Putamen (tissue), 1 donor: ENCODE results near the gene LRP2.
"Not testable (repeated sequence)": the region's sequence is repeated elsewhere in the genome, so short reads cannot be mapped to it uniquely, and the experiment has no call there.

ENCODE experiments used
- DNase-seq: peaks from one replicate; pipeline ENCODE4 v3.0.0-alpha.2; 2016; ENCODE audit warnings: low spot score

Gene LRP2

GRCh38 chr2:169173876-169174275 is 188.5 kb downstream of the LRP2 start:
- DNase-seq, result peak; percentile 10

GRCh38 chr2:169172914-169173313 is 189.4 kb downstream of the LRP2 start:
- DNase-seq, result no peak

DNA sequence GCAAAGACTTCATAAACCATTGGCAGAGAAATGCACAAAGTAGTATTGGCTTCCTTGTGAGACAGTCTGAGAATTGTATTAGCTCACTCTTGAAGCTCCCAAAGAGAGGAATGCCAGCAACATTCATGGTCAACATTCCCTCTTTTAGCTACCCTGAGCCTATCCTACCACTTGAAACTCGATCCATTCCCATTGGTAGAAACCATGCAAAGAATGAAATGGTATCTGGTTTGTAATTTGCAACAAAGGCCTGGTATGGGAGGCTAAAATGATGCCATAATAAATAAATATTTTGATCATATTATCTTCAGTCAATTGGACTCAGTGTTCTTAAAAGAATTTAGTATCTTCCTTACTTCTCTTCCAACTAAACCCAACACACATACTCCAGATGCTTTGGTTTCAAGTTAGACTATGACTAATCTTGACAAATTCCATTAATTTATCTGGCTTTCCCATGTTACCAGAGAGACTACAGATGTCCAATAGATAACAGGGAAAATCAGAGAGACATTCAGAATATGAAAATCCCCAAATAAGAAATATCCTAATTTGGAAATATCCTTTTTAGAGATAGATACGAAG is 190.1 kb downstream of the LRP2 start:
- DNase-seq, result no peak

DNA sequence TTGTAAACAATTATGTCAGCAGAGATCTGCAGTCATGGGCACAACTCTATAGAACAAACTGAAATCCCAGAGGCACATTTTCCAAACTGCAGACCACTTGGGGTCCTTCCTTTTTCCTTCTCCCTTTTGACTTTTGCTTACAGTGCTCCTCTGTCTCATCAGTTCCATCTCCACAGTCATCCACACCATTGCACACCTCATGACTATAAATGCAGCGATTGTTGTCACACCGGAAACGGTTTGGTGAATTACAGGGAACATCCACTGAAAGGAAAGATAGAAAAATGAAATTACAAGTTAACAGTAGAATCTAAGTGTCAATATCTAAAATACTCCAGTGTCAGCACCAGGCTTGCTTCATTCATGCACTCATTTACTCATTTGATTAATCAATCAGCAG is 196.5 kb downstream of the LRP2 start:
- no peak for DNase-seq

DNA sequence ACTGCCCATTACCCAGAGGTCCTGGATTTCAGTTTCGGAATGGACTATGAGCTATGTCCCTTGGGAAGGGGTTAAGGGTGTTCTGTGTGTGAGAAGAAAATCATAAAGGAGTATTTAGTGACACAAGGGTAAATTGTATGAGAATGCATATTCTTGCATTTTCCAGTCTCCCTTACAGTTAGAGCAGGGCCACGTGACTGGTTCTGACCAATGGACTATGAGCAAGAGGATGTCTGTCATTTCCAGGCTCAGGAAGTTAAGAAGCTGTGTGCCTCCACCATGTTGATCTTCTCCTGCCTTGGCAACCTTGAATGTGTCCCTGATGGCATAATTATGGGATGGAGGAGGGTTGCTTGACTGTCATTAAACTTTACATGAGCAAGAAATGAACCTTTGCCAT is 198.0 kb downstream of the LRP2 start:
- DNase-seq, result no peak

DNA sequence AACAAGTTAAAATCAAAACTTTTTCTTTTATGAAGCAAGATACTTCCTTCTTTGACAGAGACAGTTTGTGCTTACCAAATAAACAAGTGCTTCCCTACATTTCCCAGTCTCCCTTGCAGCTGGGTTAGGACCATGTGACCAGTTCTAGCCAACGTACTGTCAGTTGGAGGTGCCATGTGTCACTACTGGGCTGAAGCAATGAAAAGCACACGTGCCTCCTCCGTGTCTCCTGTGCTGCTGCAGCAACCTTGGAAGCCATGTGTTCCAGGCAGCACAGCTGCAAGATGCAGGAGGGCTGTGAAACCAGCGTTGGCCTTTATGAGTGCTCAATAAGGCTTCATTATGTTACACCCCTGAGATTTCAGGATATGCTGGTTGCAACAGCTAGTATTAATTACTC is 199.7 kb downstream of the LRP2 start:
- DNase-seq, result no peak

DNA sequence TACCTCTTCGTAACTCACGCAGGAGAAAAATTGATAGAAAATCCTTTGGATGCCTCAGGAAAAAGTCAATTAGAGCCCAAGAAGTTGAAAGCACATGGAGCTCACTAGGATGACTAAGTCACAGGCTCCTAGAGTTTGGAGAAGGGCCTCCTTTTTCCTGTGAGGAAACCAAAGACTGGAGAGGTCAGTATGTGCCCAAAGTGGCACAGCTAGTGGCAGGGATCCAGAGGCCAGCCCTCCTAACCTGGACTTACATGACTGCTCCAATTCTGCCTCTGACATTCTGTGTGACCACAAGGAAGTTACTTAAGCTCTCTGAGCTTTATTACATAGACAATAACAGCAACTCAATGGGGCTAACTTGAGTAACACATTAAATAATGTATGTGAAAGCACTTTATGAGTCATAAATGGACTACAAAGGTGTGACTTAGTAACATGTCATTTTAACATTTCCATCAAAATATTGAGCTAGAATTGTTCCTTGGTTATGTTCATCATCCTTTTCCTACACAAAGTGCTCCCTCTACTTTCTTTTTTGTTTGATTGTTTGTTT is 201.3 kb downstream of the LRP2 start:
- no peak for DNase-seq

DNA sequence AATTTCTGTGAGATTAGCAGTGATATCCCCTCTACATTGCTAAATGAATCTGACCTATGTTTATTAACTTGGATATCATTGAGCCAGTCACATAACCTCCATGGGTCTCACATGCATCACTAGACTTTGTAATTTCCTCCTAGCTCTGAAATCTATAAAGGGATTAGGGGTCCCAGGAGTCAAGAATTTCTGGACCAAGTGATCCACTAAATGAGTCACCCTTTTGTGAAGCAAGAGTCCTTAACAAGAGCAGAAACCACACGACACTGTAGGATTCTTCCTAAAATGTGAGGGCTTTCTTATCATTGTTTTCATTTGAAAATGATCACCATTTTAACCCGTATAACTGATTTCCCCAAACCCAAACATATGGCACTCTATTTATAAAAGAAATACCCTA is 202.6 kb downstream of the LRP2 start:
- no peak for DNase-seq

GRCh38 chr2:169158874-169159273 is 203.5 kb downstream of the LRP2 start:
- no peak for DNase-seq

DNA sequence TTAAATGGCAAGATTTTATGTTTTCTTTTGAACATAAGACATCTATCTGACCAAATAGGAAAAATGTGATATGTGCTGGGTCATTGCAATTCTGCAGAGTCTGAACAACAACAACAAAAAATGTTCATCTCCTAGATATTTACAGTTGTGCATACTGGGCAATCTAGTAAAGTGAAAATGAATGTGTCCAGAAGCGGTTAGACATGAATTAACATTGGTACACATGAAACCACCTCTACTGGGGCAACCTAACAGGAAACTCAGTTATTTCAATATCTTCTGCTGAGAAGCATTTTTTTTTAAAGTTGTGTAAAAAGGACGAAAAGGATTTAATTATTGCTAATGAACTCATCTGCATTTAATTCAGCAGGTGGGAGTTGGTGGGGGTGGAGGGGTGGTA is 216.1 kb downstream of the LRP2 start:
- DNase-seq, result no peak

DNA sequence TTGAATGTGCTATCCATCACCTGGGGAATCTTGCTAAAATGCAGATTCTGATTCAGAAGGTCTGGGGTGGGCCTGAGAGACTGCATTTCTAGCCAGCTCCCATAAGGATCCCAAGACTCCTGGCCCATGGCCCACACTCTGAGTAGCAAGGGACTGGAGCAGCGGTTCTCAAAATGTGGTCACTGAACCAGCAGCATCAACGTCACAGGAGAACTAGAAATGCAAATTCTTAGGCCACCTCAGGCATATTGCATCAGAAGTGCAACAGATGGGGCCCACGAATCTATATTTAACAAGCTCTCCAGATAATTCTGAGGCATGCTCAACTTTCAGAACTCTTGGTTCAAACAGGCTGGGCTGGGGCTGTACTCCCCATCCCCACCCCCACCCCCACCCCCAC is 218.3 kb downstream of the LRP2 start:
- no peak for DNase-seq

GRCh38 chr2:169141713-169142352 is 220.5 kb downstream of the LRP2 start:
- DNase-seq, result peak; percentile 7

GRCh38 chr2:169139993-169140767 is 222.2 kb downstream of the LRP2 start:
- no peak for DNase-seq

DNA sequence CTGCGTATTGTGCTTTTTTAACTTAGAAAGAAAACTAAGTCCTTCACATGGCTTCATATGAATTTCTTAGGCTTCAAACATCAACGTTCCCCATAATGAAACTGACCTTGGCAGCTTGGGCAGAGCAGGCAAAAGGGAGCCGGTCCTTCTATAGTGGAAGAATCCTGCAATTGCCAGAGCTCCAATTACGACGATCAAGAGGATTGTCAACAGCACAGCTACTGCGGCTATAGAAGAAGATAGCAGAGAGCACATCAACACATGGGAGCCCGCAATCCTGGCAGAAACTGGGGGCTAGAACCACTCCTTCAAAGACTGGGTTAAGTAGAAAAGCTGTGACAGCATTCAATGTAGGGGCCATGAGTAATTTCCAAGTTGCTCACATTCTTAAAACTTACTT is 223.2 kb downstream of the LRP2 start:
- no peak for DNase-seq

- DNase-seq, result no peak
These were observed 224.4 kb downstream of the LRP2 start for GRCh38 chr2:169137924-169138323.

DNA sequence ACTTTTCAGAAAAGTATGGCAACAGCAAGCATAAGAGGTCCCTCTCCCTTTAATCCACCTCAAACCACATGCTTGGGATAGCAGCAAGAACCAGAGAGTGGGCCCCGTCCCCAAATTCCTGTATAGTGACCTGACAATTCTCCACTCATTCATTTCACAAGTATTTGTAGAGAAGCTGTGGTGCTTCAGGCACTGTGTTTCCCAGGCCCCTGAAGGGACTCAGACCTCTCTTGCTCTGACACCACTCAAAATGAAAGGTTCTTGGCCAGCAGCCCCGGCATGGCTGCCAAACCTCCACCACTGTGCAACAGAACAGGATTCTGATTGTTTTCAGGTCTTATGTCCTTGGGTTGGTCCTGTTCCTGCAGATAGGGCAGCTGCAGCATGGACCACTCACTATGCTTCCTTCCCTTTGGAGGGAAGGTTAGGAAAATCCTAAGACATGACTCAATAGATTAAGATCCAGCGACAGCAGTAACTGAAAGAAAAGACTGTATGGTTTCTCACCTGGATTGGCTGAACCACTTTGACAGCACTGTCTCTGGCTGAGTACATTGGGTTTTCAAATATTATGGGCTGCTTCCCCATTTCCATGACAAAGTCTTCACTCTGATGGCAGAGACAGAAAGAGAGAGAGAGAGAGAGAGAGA is 225.3 kb downstream of the LRP2 start:
- DNase-seq, result no peak

DNA sequence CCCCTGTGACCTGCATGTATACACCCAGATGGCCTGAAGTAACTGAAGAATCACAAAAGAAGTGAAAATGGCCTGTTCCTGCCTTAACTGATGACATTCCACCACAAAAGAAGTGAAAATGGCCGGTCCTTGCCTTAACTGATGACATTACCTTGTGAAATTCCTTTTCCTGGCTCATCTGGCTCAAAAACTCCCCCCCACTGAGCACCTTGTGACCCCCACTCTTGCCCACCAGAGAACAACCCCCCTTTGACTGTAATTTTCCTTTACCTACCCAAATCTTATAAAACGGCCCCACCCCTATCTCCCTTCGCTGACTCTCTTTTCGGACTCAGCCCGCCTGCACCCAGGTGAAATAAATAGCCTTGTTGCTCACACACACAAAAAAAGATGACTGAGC is 225.9 kb downstream of the LRP2 start:
- DNase-seq, result not testable (repeated sequence)

- not testable (repeated sequence) for DNase-seq
These were observed 228.1 kb downstream of the LRP2 start for GRCh38 chr2:169134272-169134671.

- DNase-seq, result peak; percentile 49
These were observed 230.5 kb downstream of the LRP2 start for GRCh38 chr2:169131587-169132512.

GRCh38 chr2:169129703-169130243 is 232.6 kb downstream of the LRP2 start:
- no peak for DNase-seq

DNA sequence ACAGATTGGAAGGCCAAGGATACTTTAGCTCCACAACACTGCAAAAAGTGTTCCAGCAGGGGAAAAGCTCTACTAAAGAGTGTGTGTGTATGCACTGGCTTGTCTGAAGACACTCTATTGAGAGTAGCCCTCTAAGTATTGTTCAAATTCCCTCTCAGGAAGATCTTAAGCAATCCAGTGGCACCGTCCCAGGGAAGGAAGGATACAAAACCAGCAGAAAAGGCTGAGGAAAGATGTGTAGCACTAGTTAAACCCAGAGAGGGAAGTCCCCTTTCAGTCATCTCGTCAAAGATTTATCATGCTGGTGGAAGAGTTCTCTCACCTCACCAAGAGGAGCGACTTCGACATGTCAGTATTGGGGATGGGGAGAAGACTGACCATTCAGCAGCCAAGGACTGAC is 242.5 kb downstream of the LRP2 start:
- no peak for DNase-seq
